RWPE2 (cell line): ENCODE measurements around the gene XIAP.
"Not testable (repeated sequence)": the region's sequence is repeated elsewhere in the genome, so short reads cannot be mapped to it uniquely, and the experiment has no call there.

ENCODE experiments used
- ATAC-seq: fragments of 200-7000 bp; cut with Tn5 transposase; 3 replicates; pipeline ENCODE4 v1.9.1; 2021; ENCODE audit warnings: low read depth
- DNase-seq: peaks from one replicate; pipeline ENCODE4 v3.0.0-alpha.2; 2020; ENCODE audit warnings: low spot score
- H3K27ac ChIP-seq: fragments of 450-650 bp; 2 replicates; pipeline ENCODE4 v1.5.1; 2017; ENCODE audit warnings: mild to moderate bottlenecking; ENCODE audit not compliant: poor library complexity, severe bottlenecking
- H3K27me3 ChIP-seq: fragments of 250-450 bp; sonication (Bioruptor Pico); 2 replicates; pipeline ENCODE4 v1.5.1; 2021; ENCODE audit warnings: mild to moderate bottlenecking, moderate library complexity; ENCODE audit not compliant: insufficient read depth, poor library complexity, severe bottlenecking
- H3K36me3 ChIP-seq: fragments of 250-450 bp; sonication (Bioruptor Pico); 2 replicates; pipeline ENCODE4 v1.5.1; 2020; ENCODE audit warnings: low read depth, mild to moderate bottlenecking, moderate library complexity
- H3K4me1 ChIP-seq: fragments of 250-450 bp; sonication (Bioruptor Pico); 2 replicates; pipeline ENCODE4 v1.5.1; 2021; ENCODE audit warnings: mild to moderate bottlenecking, moderate library complexity; ENCODE audit not compliant: insufficient read depth, poor library complexity, severe bottlenecking
- H3K4me3 ChIP-seq: fragments of 250-450 bp; sonication (Bioruptor Pico); 2 replicates; pipeline ENCODE4 v1.5.1; 2021; ENCODE audit warnings: mild to moderate bottlenecking, moderate library complexity; ENCODE audit not compliant: severe bottlenecking
- H3K9me3 ChIP-seq: fragments of 250-450 bp; sonication (Bioruptor Pico); 2 replicates; pipeline ENCODE4 v1.5.1; 2021; ENCODE audit warnings: mild to moderate bottlenecking, moderate library complexity; ENCODE audit not compliant: severe bottlenecking
- CTCF ChIP-seq: fragments of 450-650 bp; IDR thresholded peaks from one replicate; pipeline ENCODE4 v1.5.1; 2017; ENCODE audit warnings: mild to moderate bottlenecking, moderate library complexity; ENCODE audit not compliant: poor library complexity, severe bottlenecking

Gene XIAP

GRCh38 chrX:123846577-123847038, 13.2 kb upstream of the XIAP start:
- no peak for DNase-seq
- TF ChIP-seq CTCF, result no peak
- no peaks in the 10 kb centered on the region for H3K4me1 ChIP-seq
- H3K27ac ChIP-seq, result no peak overlapping the region
- H3K27me3 ChIP-seq, result no peaks in the 10 kb centered on the region
- H3K36me3 ChIP-seq, result no peaks in the 10 kb centered on the region
- H3K4me3 ChIP-seq, result no peak overlapping the region
- H3K9me3 ChIP-seq, result no peaks in the 10 kb centered on the region
- ATAC-seq, result peak; percentile 44; the same call in 2 of the 3 replicates

- no peaks in the 10 kb centered on the region for H3K27me3 ChIP-seq
- no peak for TF ChIP-seq CTCF
- H3K27ac ChIP-seq, result no peak overlapping the region
- H3K4me3 ChIP-seq, result no peak overlapping the region
- no peaks in the 10 kb centered on the region for H3K9me3 ChIP-seq
- no peaks in the 10 kb centered on the region for H3K36me3 ChIP-seq
- ATAC-seq, result no peak
- H3K4me1 ChIP-seq, result no peaks in the 10 kb centered on the region
- no peak for DNase-seq
These were observed 12.8 kb upstream of the XIAP start for GRCh38 chrX:123847056-123847455.

GRCh38 chrX:123849096-123849495, 10.8 kb upstream of the XIAP start:
- TF ChIP-seq CTCF, result no peak
- Histone ChIP-seq H3K4me1 (no peaks in the 10 kb centered on the region), H3K4me3 (no peak overlapping the region), H3K27me3 (no peaks in the 10 kb centered on the region), H3K36me3 (no peaks in the 10 kb centered on the region), H3K9me3 (no peaks in the 10 kb centered on the region), H3K27ac (no peak overlapping the region)
- no peak for DNase-seq
- no peak for ATAC-seq

GRCh38 chrX:123849906-123850305, 9.9 kb upstream of the XIAP start:
- H3K36me3 ChIP-seq, H3K4me1 ChIP-seq, DNase-seq, H3K27ac ChIP-seq, H3K9me3 ChIP-seq, ATAC-seq, H3K27me3 ChIP-seq, H3K4me3 ChIP-seq: not testable (repeated sequence)

- no peak overlapping the region for H3K4me3 ChIP-seq
- no peak for ATAC-seq
- H3K36me3 ChIP-seq, result no peaks in the 10 kb centered on the region
- TF ChIP-seq CTCF, result no peak
- no peaks in the 10 kb centered on the region for H3K27me3 ChIP-seq
- no peaks in the 10 kb centered on the region for H3K9me3 ChIP-seq
- no peak for DNase-seq
- no peaks in the 10 kb centered on the region for H3K4me1 ChIP-seq
- H3K27ac ChIP-seq, result no peak overlapping the region
These were observed 8.8 kb upstream of the XIAP start for GRCh38 chrX:123851079-123851478.
